ENCODE results near the gene NCAPH2.
"Not testable (repeated sequence)": the region's sequence is repeated elsewhere in the genome, so short reads cannot be mapped to it uniquely, and the experiment has no call there.

Gene NCAPH2

GRCh38 chr22:50535113-50535512 is 27.1 kb downstream of the NCAPH2 start:
- H3K4me3 ChIP-seq (ENCODE audit: low read depth, low read length), result no peak overlapping the region
- DNase-seq (ENCODE audit: low read depth), result no peak
- no peak for TF ChIP-seq CTCF (IDR thresholded peaks at IDR 0.05; ENCODE audit: control insufficient read depth, extremely low read depth, insufficient read depth)

- TF ChIP-seq CTCF (IDR thresholded peaks at IDR 0.05; ENCODE audit: control insufficient read depth, extremely low read depth, insufficient read depth), result no peak
- no peak for DNase-seq (ENCODE audit: low read depth)
Measured at GRCh38 chr22:50536226-50536625, 28.2 kb downstream of the NCAPH2 start.

GRCh38 chr22:50537765-50538164 is 29.7 kb downstream of the NCAPH2 start:
- TF ChIP-seq CTCF (IDR thresholded peaks at IDR 0.05; ENCODE audit: control insufficient read depth, extremely low read depth, insufficient read depth), result no peak
- DNase-seq (ENCODE audit: low read depth), result no peak
- no peak overlapping the region for H3K4me3 ChIP-seq (ENCODE audit: low read depth, low read length)

More at GRCh38 chr22:50536226-50536625, 28.2 kb downstream of the NCAPH2 start:
- no peak overlapping the region for H3K4me3 ChIP-seq (ENCODE audit: low read depth, low read length)

- no peak overlapping the region for H3K4me3 ChIP-seq (ENCODE audit: low read depth, low read length)
- no peak for DNase-seq (ENCODE audit: low read depth)
- no peak for TF ChIP-seq CTCF (IDR thresholded peaks at IDR 0.05; ENCODE audit: control insufficient read depth, extremely low read depth, insufficient read depth)
Measured at GRCh38 chr22:50540381-50540780, 32.4 kb downstream of the NCAPH2 start.

GRCh38 chr22:50541667-50542026 is 33.6 kb downstream of the NCAPH2 start:
- DNase-seq (ENCODE audit: low read depth); H3K4me3 ChIP-seq (ENCODE audit: low read depth, low read length): not testable (repeated sequence)

- no peak for DNase-seq (ENCODE audit: low read depth)
- no peak overlapping the region for H3K4me3 ChIP-seq (ENCODE audit: low read depth, low read length)
- TF ChIP-seq CTCF (IDR thresholded peaks at IDR 0.05; ENCODE audit: control insufficient read depth, extremely low read depth, insufficient read depth), result no peak
Measured at GRCh38 chr22:50542416-50542927, 34.4 kb downstream of the NCAPH2 start.

- DNase-seq (ENCODE audit: low read depth), result no peak
- H3K4me3 ChIP-seq (ENCODE audit: low read depth, low read length), result no peak overlapping the region
- TF ChIP-seq CTCF (IDR thresholded peaks at IDR 0.05; ENCODE audit: control insufficient read depth, extremely low read depth, insufficient read depth), result no peak
Measured at GRCh38 chr22:50544078-50544745, 36.2 kb downstream of the NCAPH2 start.

Data from LNCaP clone FGC (cell line).